ENCODE results near the gene FER.

Gene FER

DNA sequence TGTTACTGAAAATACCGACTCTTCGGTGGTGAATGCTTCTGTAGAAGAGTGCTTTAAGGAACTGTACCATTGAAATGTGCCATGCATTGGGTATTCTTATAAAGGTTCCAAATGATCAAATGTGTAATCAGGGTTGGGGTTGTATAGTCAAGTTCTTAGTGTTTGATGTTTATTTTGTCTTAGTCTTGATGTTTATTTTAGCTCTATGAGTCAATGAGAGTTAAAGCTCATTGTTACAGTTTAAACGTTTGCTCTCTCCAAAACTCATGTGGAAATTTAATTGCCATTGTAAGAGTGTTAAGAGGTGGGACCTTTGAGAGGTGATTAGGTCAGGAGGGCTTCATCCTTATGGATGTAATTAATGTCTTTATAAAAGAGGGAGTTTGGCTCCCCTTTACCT lies 153.0 kb downstream of the FER start:
- no peak overlapping the region for H3K4me3 ChIP-seq (ENCODE audit: control insufficient read depth, low read depth, low read length)

DNA sequence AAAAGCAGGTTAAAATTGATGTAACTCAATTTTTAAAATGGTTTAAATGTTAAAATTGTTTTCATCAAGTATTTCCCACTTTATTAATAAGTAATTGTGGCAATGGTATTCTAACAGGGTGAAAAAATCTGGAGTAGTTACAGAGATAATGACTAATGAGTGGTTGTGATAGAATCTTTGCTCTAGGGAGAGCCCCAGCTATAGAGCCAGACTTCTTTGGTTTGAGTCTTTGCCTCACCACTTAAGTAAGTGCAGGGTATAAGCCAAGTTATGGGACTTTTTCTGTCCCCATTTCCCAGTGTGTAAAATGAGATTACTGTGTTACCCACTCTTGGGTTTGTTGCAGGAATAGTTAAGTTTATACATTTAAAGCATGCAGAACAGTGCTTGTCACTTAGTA lies 158.1 kb downstream of the FER start:
- TF ChIP-seq, protein P1, sequence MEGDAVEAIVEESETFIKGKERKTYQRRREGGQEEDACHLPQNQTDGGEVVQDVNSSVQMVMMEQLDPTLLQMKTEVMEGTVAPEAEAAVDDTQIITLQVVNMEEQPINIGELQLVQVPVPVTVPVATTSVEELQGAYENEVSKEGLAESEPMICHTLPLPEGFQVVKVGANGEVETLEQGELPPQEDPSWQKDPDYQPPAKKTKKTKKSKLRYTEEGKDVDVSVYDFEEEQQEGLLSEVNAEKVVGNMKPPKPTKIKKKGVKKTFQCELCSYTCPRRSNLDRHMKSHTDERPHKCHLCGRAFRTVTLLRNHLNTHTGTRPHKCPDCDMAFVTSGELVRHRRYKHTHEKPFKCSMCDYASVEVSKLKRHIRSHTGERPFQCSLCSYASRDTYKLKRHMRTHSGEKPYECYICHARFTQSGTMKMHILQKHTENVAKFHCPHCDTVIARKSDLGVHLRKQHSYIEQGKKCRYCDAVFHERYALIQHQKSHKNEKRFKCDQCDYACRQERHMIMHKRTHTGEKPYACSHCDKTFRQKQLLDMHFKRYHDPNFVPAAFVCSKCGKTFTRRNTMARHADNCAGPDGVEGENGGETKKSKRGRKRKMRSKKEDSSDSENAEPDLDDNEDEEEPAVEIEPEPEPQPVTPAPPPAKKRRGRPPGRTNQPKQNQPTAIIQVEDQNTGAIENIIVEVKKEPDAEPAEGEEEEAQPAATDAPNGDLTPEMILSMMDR (conservative IDR thresholded peaks at IDR 0.05; ENCODE audit: control insufficient read depth, insufficient read depth, low read depth, low read length): no peak
- H3K4me3 ChIP-seq (ENCODE audit: control insufficient read depth, low read depth, low read length): no peak overlapping the region
- DNase-seq (ENCODE audit: low read depth): peak; percentile 28

More for the DNA sequence above, 153.0 kb downstream of the FER start:
- TF ChIP-seq, protein P1 (conservative IDR thresholded peaks at IDR 0.05; ENCODE audit: control insufficient read depth, insufficient read depth, low read depth, low read length): no peak
- DNase-seq (ENCODE audit: low read depth): peak; percentile 23

DNA sequence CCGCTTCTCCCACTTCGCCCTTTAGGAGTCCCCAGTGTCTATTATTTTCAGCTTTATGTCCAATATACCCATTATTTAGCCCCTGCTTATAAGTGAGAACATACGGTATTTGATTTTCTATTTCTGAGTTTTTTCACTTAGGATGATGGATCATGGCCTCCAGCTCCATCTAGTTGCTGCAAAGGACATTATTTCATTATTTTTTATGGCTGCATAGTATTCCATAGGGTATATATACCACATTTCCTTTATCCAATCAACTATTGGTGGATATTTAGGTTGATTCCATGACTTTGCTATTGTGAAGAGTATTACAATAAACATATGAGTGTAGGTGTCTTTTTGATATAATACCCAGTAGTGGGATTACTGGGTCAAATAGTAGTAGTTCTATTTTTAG lies 162.9 kb downstream of the FER start:
- H3K4me3 ChIP-seq (ENCODE audit: control insufficient read depth, low read depth, low read length): no peak overlapping the region
- DNase-seq (ENCODE audit: low read depth): no peak
- TF ChIP-seq, protein P1 (conservative IDR thresholded peaks at IDR 0.05; ENCODE audit: control insufficient read depth, insufficient read depth, low read depth, low read length): no peak

DNA sequence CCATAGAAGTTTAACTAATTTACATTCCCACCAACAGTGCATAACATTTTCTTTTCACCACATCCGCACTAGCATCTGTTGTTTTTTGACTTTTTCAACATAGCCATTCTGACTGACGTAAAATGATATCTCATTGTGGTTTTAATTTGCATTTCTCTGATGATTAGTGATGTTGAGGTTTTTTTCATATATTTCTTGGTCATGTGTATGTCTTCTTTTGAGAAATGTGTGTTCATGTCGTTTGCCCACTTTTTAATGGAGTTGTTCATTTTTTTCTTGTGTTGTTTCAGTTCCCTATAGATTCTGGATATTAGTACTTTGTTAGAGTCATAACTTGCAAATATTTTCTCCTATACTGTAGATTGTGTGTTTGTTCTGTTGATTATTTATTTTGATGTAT lies 163.4 kb downstream of the FER start:
- DNase-seq (ENCODE audit: low read depth): no peak
- no peak overlapping the region for H3K4me3 ChIP-seq (ENCODE audit: control insufficient read depth, low read depth, low read length)
- TF ChIP-seq, protein P1 (conservative IDR thresholded peaks at IDR 0.05; ENCODE audit: control insufficient read depth, insufficient read depth, low read depth, low read length): no peak

DNA sequence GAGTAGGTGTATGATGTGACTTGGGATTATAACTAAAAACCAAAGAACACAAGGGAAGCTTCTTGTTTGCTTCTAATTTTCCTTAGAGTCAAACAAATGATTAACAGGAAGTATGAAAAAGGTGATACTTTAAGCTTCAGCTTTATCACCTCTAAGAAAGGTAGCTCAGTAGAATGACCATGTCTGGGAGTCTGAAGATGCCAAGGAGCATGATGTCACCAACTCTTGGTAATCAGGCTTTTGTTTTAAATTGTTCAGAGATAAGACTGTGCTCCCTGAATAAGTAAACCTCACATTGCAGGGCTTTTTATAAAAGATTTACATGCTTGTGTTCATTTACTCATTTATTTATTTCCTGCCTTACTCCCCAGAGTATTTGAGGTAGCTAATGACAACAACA lies 169.9 kb downstream of the FER start:
- H3K4me3 ChIP-seq (ENCODE audit: control insufficient read depth, low read depth, low read length): no peak overlapping the region
- no peak for DNase-seq (ENCODE audit: low read depth)
- TF ChIP-seq, protein P1 (conservative IDR thresholded peaks at IDR 0.05; ENCODE audit: control insufficient read depth, insufficient read depth, low read depth, low read length): no peak

DNA sequence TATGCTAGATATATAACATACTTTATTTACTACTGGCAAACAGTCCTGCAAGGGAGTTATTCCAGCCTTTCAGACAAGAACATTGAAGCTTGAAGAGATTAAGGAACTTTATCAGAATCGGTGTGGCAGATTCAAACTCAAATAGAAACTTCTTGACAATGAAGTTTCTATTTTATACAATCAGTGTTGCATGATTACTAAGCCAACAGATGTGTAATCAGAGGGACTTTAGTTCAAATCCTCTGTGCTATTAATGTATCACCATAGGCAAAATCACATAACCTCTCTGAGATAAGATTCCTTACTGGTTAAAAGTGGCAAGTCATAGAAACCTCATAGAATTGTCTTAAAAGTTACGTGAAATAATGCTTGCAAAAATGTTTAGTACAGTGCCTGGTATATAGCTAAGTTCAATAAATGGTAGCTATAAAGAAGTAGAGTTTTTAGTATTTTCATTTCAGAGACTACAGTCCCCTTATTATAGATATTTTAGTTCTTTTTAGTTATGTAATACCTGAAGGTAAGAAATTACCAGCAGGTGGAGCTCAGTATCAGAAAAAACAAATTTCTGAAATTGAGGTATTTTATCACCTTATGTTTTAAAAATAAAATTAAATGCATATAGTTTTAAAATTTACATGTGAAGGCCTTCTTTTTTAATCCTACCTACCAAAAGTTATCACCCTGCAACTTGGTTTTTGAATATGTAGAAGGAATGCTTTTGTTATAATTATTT lies 172.1 kb downstream of the FER start:
- no peak for DNase-seq (ENCODE audit: low read depth)
- H3K4me3 ChIP-seq (ENCODE audit: control insufficient read depth, low read depth, low read length): no peak overlapping the region
- TF ChIP-seq, protein P1 (conservative IDR thresholded peaks at IDR 0.05; ENCODE audit: control insufficient read depth, insufficient read depth, low read depth, low read length): peak; percentile 13
